Muscle layer of colon (tissue), 2 donors: Measurements from ENCODE around the gene CCDC154.

ENCODE experiments used
- H3K27ac ChIP-seq: one replicate; pipeline ENCODE4 v1.7.0; 2013; ENCODE audit warnings: low read depth, mild to moderate bottlenecking, low read length, moderate library complexity
- H3K27me3 ChIP-seq, 2 donors: one replicate each; pipeline ENCODE4 v1.7.0; 2013; ENCODE audit warnings: low read length in 2 of 2, mild to moderate bottlenecking in 2 of 2; ENCODE audit not compliant: insufficient read depth in 2 of 2, control insufficient read depth in 1 of 2
- H3K36me3 ChIP-seq: one replicate; pipeline ENCODE4 v1.7.0; 2013; ENCODE audit warnings: mild to moderate bottlenecking, low read length; ENCODE audit not compliant: insufficient read depth
- H3K4me1 ChIP-seq: one replicate; pipeline ENCODE4 v1.7.0; 2013; ENCODE audit warnings: mild to moderate bottlenecking, low read length; ENCODE audit not compliant: insufficient read depth
- H3K4me3 ChIP-seq, 2 donors: one replicate each; pipeline ENCODE4 v1.7.0; 2013; ENCODE audit warnings: low read length in 2 of 2, low read depth in 1 of 2, mild to moderate bottlenecking in 1 of 2, moderate library complexity in 1 of 2
- H3K9ac ChIP-seq: one replicate; pipeline ENCODE4 v1.7.0; 2013; ENCODE audit warnings: low read length
- H3K9me3 ChIP-seq: one replicate; pipeline ENCODE4 v1.7.0; 2013; ENCODE audit warnings: mild to moderate bottlenecking, low read length
- donor health status: abdominal sarcoma.
- donor health status: Adenocarcinoma of cecum.

Gene CCDC154

GRCh38 chr16:1401061-1401757 is 43.1 kb downstream of the CCDC154 start:
- no peaks in the 10 kb centered on the region for H3K4me1 ChIP-seq
- H3K27me3 ChIP-seq = no peaks in the 10 kb centered on the region
- no peak overlapping the region for H3K9ac ChIP-seq
- H3K27ac ChIP-seq = no peak overlapping the region
- no peak overlapping the region for H3K4me3 ChIP-seq
- H3K9me3 ChIP-seq = no peaks in the 10 kb centered on the region
- peaks cover 43% of the 10 kb centered on the region for H3K36me3 ChIP-seq

GRCh38 chr16:1398826-1399581 is 45.4 kb downstream of the CCDC154 start:
- Histone ChIP-seq H3K36me3 (peaks cover 57% of the 10 kb centered on the region), H3K4me3 (no peak overlapping the region), H3K27me3 (no peaks in the 10 kb centered on the region), H3K27ac (no peak overlapping the region), H3K9me3 (no peaks in the 10 kb centered on the region), H3K9ac (no peak overlapping the region), H3K4me1 (no peaks in the 10 kb centered on the region)

GRCh38 chr16:1398351-1398750 is 46.0 kb downstream of the CCDC154 start:
- Histone ChIP-seq H3K4me3 (no peak overlapping the region), H3K36me3 (peaks cover 63% of the 10 kb centered on the region), H3K27me3 (no peaks in the 10 kb centered on the region), H3K27ac (no peak overlapping the region), H3K9me3 (no peaks in the 10 kb centered on the region), H3K9ac (no peak overlapping the region), H3K4me1 (no peaks in the 10 kb centered on the region)

- no peak overlapping the region for H3K9ac ChIP-seq
- H3K27me3 ChIP-seq = no peaks in the 10 kb centered on the region
- H3K9me3 ChIP-seq = no peaks in the 10 kb centered on the region
- no peak overlapping the region for H3K4me3 ChIP-seq
- no peaks in the 10 kb centered on the region for H3K4me1 ChIP-seq
- peaks cover 69% of the 10 kb centered on the region for H3K36me3 ChIP-seq
- H3K27ac ChIP-seq = no peak overlapping the region
These were observed 46.6 kb downstream of the CCDC154 start for GRCh38 chr16:1397779-1398178.

- Histone ChIP-seq H3K27me3 (no peaks in the 10 kb centered on the region), H3K9ac (no peak overlapping the region), H3K27ac (no peak overlapping the region), H3K4me1 (no peaks in the 10 kb centered on the region), H3K36me3 (peaks cover 66% of the 10 kb centered on the region), H3K9me3 (no peaks in the 10 kb centered on the region), H3K4me3 (no peak overlapping the region)
These were observed 48.8 kb downstream of the CCDC154 start for GRCh38 chr16:1395444-1396031.

- Histone ChIP-seq H3K9me3 (no peaks in the 10 kb centered on the region), H3K27me3 (no peaks in the 10 kb centered on the region), H3K4me3 (no peak overlapping the region), H3K36me3 (peaks cover 64% of the 10 kb centered on the region), H3K27ac (no peak overlapping the region), H3K4me1 (no peaks in the 10 kb centered on the region), H3K9ac (no peak overlapping the region)
These were observed 49.9 kb downstream of the CCDC154 start for GRCh38 chr16:1394367-1394951.

- peaks cover 62% of the 10 kb centered on the region for H3K36me3 ChIP-seq
- H3K9me3 ChIP-seq = no peaks in the 10 kb centered on the region
- no peak overlapping the region for H3K27ac ChIP-seq
- H3K27me3 ChIP-seq = no peaks in the 10 kb centered on the region
- no peaks in the 10 kb centered on the region for H3K4me1 ChIP-seq
- no peak overlapping the region for H3K9ac ChIP-seq
- no peak overlapping the region for H3K4me3 ChIP-seq
These were observed 50.7 kb downstream of the CCDC154 start for GRCh38 chr16:1393613-1394176.

- Histone ChIP-seq H3K9ac (no peak overlapping the region), H3K36me3 (peaks cover 53% of the 10 kb centered on the region), H3K4me1 (no peaks in the 10 kb centered on the region), H3K27ac (no peak overlapping the region), H3K27me3 (no peaks in the 10 kb centered on the region), H3K4me3 (no peak overlapping the region), H3K9me3 (no peaks in the 10 kb centered on the region)
These were observed 51.5 kb downstream of the CCDC154 start for GRCh38 chr16:1392826-1393225.

GRCh38 chr16:1390239-1390779 is 54.0 kb downstream of the CCDC154 start:
- H3K36me3 ChIP-seq = peaks cover 41% of the 10 kb centered on the region
- H3K4me3 ChIP-seq = no peak overlapping the region
- H3K4me1 ChIP-seq = no peaks in the 10 kb centered on the region
- H3K9ac ChIP-seq = no peak overlapping the region
- H3K9me3 ChIP-seq = no peaks in the 10 kb centered on the region
- no peak overlapping the region for H3K27ac ChIP-seq
- H3K27me3 ChIP-seq = no peaks in the 10 kb centered on the region

- no peaks in the 10 kb centered on the region for H3K4me1 ChIP-seq
- H3K4me3 ChIP-seq = no peak overlapping the region
- peaks cover 41% of the 10 kb centered on the region for H3K36me3 ChIP-seq
- no peak overlapping the region for H3K9ac ChIP-seq
- no peaks in the 10 kb centered on the region for H3K27me3 ChIP-seq
- no peaks in the 10 kb centered on the region for H3K9me3 ChIP-seq
- H3K27ac ChIP-seq = no peak overlapping the region
These were observed 54.6 kb downstream of the CCDC154 start for GRCh38 chr16:1389762-1390161.

- Histone ChIP-seq H3K27me3 (no peaks in the 10 kb centered on the region), H3K9me3 (no peaks in the 10 kb centered on the region), H3K4me3 (no peak overlapping the region), H3K27ac (no peak overlapping the region), H3K36me3 (peaks cover 21% of the 10 kb centered on the region), H3K4me1 (no peaks in the 10 kb centered on the region), H3K9ac (no peak overlapping the region)
These were observed 57.0 kb downstream of the CCDC154 start for GRCh38 chr16:1387331-1387730.
